Astrocyte of the spinal cord (primary cell): ENCODE measurements around the gene LDLR.

ENCODE experiments used
- DNase-seq: peaks from one replicate; pipeline ENCODE4 v3.0.0; 2011; ENCODE audit warnings: low read depth, low spot score
- H3K4me3 ChIP-seq: 2 replicates; pipeline ENCODE4 v1.5.1; 2011; ENCODE audit warnings: low read depth, mild to moderate bottlenecking, low read length, moderate library complexity
- CTCF ChIP-seq: IDR thresholded peaks from 2 replicates; pipeline ENCODE4 v1.5.1; 2012; ENCODE audit warnings: low read depth, mild to moderate bottlenecking, low read length, inconsistent platforms
- in situ Hi-C: cut with HindIII; loops from 2 replicates; pipeline ENCODE4 v1.10.0; 2017; ENCODE audit warnings: low sequenced_read_pairs

Gene LDLR

GRCh38 chr19:11047866-11048265 is 41.4 kb upstream of the LDLR start:
- no peak for DNase-seq
- in situ Hi-C loops: no loop called here
- TF ChIP-seq CTCF: no peak
- no peak overlapping the region for H3K4me3 ChIP-seq

- in situ Hi-C loops: no loop called here
- TF ChIP-seq CTCF: no peak
- DNase-seq: no peak
- H3K4me3 ChIP-seq: no peak overlapping the region
Observed at GRCh38 chr19:11050323-11051114, 38.7 kb upstream of the LDLR start.

GRCh38 chr19:11053817-11054195 is 35.5 kb upstream of the LDLR start:
- H3K4me3 ChIP-seq: no peak overlapping the region
- in situ Hi-C loops: no loop called here
- no peak for DNase-seq
- no peak for TF ChIP-seq CTCF

GRCh38 chr19:11054200-11054599 is 35.1 kb upstream of the LDLR start:
- DNase-seq: no peak
- TF ChIP-seq CTCF: no peak
- in situ Hi-C loops: no loop called here
- no peak overlapping the region for H3K4me3 ChIP-seq

GRCh38 chr19:11054628-11055027 is 34.6 kb upstream of the LDLR start:
- DNase-seq: no peak
- in situ Hi-C loops: no loop called here
- no peak overlapping the region for H3K4me3 ChIP-seq

GRCh38 chr19:11058246-11059030 is 30.8 kb upstream of the LDLR start:
- H3K4me3 ChIP-seq: no peak overlapping the region
- in situ Hi-C loops: no loop called here
- TF ChIP-seq CTCF: no peak
- DNase-seq: no peak

More at GRCh38 chr19:11054628-11055027, 34.6 kb upstream of the LDLR start:
- TF ChIP-seq CTCF: no peak
